Kasumi-1 (cell line): ENCODE results near the gene ACOX2.

Source experiments
- DNase-seq, 2 experiments: peaks; one replicate each; lab custom pipeline; 2025; lab: John Stamatoyannopoulos, UW

Gene ACOX2

DNA sequence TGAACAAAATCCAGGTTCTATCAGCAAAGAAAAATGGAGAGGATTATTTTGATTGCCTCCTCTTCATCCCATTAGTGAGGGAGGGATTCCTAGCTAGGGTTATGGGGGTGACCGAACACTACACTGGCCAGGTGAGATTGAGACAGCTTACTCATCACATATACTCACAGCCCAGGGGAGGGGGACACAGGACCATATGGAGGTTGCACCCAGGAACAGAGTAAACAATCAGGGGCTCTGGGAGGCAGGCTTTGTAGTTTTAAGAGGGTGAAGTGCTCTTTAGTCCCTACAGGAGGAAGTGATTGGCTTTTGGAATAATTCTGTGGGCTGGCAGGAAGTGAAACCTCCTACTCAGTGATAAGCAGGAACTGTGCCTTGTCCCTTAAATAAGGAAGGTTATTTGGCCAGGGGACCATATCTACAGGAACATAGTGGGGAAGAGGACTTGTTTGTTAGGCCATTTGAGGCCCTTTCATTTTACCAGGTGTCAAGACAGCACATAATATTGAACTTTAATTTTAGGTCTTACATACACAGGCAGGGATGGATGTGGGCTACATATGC is 62.6 kb downstream of the ACOX2 start:
- peak; percentile 29 to 48 for DNase-seq

DNA sequence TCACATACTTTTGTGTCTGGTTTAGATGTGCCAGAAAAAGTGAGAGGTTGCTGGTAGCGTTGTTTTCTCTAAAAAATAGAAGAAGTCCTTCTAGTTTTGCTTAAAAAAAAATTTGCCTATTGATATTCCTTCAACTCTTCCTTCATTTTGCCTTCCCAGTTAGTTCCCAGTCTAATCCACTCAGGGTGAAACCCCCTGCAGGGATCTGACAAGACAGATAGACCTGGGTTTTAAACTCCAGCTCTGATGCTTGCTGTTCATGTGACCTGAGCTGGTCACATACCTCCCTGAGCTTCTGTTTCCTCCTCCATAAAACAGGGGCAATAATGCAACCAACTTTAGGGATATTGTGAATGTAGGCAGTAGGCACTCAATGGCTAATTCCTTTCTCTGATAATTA is 63.7 kb downstream of the ACOX2 start:
- no peak for DNase-seq

DNA sequence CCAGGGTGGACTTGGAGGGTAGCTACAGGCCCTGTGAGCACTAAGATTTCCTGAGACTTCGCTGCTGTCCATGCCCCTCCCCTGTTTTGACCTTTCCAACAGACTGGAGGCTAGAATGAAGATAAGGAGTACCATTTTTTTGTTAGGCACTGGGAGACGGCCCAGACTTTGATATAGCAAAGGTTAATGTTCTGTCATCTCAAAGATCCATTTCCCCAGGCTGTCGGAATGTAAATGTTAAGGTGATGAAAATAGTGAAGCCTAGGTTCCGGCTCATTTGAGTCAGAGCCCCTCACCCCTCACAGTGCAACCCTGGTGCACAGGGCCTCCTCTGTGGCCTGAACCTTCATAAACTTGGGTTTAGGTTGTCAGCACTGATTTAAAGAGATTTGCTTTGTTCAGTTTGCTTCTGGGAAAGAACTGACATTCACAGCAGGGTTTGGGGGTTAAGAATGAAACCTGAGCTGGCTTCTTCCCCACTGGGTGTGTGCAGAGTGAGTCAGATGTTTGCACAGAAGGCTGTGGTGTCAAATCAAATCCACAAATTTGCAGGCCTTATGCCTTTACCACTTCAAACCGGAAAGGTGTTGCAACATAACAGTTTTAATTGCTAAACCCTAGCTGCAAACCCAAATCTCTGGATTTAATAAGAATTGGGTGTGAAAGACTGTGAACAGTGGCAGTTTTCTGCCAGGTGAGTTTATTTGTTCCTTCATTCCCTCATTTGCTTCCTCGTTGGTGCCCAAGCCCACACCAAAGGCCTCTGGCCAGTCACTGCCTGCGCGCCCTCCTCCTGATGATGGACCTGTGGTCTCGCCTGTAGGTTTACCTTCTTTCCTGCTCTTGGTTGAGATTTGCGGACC is 65.7 kb downstream of the ACOX2 start:
- DNase-seq: peak; percentile 92

DNA sequence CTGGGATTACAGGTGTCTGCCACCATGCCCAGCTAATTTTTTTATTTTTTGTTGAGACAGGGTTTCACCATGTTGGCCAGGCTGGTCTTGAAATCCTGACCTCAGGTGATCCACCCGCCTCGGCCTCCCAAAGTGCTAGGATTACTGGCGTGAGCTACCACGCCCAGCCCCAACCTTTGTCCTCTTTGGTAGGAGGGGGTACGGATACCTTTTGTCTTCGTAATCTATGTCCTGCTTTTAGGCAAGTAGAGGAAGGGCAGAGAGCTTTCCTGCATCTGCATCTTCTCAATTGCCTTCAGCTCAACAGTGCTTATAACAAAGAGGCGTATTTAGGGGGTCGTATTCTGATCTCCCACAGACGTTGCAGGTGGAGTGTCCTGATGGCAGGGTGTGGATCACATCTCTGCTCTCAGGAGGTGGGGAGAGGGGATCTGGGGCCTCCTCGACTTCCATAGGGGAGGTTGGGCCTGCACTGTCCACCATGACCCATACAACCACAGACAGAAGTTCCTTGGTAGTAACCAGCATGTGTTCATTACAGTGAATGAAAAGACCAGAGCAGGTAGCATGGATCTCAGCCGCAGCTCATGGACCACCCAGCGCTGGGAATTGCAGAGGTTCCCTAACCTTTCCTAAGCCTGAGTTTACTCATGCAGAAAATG is 66.5 kb downstream of the ACOX2 start:
- DNase-seq: no peak

DNA sequence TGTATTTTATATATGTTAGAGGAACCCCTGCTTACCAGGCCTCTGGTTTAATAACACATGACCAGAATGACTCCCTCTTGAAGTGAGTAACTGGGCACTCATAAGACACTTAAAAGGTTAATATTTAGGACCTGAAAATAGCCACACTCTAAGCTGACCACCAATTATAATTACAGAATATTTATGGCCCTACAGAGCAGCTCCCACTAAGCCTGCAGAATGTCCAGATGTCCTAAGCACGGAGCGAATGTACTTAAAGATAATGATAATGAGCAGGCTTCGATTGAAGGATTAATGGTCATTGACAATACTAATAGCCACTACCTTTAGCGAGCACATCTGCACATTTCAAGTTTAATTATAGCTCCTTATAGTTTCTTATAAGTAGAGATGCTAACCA is 67.9 kb downstream of the ACOX2 start:
- no peak for DNase-seq

DNA sequence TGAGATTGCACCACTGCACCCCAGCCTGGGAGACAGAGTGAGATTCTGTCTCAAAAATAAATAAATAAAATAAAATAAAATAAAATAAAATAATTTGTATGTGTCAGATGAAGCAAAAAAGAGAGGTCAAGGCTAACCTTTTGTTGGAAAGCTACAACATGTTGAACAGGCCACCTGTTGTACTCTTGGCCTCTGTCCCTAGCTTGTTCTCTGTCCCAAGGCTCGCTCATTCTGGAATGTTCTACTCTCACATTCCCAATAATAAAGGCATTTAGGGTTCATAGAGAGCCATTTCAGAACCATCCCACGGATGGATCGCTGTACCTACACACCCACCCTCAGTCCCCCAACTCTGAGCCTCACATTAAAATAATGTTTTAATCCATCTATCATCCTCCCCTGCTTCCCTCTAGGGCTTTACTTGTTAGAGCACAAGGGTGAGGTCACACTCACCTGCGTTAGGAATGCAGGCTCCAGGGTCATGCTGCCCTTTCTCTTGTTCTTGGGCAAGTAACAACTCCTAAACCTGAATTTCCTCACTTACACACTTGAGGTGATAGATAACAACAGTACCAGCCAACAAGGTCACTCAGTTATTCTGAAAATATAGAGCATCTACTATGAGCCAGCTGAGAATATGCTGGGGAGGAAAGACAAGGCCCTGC is 70.0 kb downstream of the ACOX2 start:
- DNase-seq: no peak

DNA sequence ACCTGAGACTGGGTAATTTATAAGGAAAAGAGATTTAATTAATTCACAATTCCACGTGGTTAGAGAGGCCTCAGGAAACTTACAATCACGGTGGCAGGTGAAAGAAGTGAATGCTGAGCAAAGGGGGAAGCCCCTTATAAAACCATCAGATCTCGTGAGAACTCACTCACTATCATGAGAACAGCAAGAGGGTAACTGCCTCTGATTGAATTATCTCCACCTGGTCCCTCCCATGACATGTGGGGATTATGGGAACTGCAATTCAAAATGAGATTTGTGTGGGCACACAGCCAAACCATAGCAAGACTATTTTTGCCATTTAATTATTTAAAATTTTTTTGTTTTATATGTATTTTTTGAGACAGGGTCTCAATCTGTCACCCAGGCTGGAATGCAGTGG is 72.1 kb downstream of the ACOX2 start:
- peak in 1 of 2 experiments; percentile 3 for DNase-seq

DNA sequence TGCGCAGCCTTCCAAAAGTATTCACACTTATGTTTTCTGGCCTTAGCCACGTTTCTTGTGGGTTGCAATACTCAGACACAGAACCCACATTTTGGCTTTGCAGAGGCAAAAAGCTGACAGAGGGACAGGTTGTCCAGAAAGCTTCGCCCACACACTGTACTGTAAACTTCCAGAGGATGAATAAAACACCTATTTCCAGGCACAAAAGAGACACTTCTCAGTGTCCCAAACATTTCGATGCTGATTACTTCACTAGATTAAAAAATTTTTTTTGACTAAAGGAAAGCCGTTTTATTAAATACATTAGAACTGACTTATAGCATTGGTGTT is 73.1 kb downstream of the ACOX2 start:
- DNase-seq: no peak

DNA sequence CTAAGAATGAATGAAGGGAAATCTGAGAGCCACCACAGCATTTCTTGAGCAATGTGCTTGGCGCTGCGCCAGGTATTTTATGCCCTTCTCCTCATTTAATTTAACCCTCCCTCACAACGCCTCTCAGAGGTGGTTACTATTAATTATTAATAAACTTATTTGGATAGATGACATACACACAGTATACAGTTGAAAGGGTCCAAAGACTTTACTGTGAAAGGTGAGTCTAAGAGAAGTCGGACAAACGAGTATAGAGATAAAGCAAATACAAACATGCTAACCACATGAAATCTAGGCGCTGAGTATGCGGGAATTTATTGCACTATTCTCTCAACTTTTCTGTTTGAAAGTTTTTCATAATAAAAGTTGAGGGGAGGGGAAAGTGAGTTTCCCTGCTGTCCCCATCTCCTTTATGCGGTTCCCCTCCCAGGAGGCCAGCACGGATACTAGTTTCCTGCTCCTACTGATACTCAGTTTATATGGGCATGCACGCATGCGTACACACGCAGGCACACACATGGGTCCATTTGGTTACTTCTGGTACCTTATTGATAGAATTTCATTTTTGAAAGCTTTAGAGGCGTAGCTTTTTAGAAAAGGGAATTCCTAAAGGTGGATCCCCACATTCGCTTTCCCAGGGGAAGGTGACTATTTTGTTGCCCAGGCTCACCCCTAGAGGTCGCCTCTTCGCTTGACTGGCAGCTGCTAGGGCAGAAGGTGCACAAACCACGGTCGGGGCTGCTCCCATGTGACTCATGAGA is 73.6 kb downstream of the ACOX2 start:
- DNase-seq: peak; percentile 76 to 79

DNA sequence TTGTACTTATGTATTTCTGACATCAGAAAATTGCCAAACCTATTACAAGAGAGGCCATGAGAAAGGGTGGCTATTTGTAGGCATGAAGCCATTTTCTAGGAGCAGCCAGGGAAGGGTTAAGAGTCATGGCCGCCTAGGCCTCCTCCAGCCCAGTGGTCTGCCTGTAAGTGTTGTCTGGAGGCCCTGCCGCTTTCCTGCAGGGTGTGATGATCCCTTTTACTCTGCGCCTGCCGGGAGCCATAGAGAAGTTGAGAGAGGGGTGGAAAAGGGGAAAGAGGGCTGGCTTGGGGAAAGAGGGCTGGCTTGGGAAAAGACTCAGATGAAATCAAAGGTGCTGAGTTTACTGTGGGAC is 74.2 kb downstream of the ACOX2 start:
- DNase-seq: no peak

DNA sequence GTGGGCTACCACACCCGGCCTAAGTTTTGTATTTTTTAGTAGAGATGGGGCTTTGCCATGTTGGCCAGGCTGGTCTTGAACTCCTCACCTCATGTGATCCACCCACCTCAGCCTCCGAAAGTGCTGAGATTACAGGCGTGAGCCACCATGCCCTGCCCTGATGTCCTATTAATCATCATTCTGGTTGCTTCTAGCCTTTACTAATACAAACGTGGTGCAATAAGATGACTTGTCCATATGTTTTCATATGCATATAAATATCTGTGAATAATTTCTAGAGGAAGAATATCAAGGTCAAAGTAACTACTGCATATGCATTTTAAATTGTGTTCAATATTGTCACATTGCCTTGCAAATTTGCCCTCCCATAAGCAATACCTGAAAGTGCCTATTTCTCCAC is 77.8 kb downstream of the ACOX2 start:
- DNase-seq: no peak
